GM23248 (cell line): Measurements from ENCODE around the gene MNAT1.

Experiments used
- EZH2 ChIP-seq: fragments of 200-600 bp; sonication (generic); IDR thresholded peaks from 2 replicates; pipeline ENCODE4 v1.6.1; 2018; ENCODE audit warnings: antibody characterized with exemption, mild to moderate bottlenecking; ENCODE audit not compliant: insufficient read depth, poor library complexity, severe bottlenecking
- EZH2phosphoT487 ChIP-seq: fragments of 200-600 bp; sonication (generic); IDR thresholded peaks from 2 replicates; pipeline ENCODE4 v1.6.1; 2018; ENCODE audit warnings: antibody characterized with exemption, moderate library complexity, mild to moderate bottlenecking, low read depth; ENCODE audit not compliant: insufficient read depth

DNA sequence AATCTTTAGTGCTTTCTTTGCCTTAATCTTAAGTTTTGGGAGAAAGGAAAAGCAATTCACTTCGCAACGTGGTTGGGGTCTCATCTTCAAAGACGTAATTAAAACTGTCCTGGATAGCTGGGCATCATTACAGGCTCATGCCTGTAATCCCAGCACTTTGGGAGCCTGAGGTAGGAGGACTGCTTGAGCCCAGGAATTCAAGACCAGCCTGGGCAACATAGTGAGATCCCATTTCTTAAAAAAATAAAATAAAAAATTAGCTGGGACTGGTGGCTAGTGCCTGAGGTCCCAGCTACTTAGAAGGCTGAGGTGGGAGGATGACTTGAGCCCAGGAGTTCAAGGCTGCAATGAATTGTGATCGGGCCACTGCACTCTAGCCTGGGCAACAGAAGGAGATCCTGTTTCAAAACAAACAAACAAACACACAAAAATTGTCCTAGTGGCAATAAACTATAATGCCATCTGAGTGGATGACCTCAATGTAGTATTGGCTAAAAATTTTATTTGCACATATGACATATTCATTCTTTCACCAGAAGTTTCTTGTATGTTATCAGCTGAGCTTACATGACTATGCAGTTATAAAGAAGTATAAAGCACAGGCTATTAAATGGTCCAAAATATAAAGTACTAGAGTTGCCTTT is 1.6 kb upstream of the MNAT1 start:
- TF ChIP-seq EZH2phosphoT487 = no peak
- no peak for TF ChIP-seq EZH2
